ENCODE measurements around the gene PPM1L. TPM values are rescaled to one million over a fixed set of nuclear protein-coding genes. Genes with fewer than 3 reads are reported as not detected.

Gene PPM1L
- total RNA-seq, 6 experiments from 2014 or later: 1.3 to 1.7 (median 1.6) TPM

- Mint-ChIP-seq H3K9me3 (no peaks in the 10 kb centered on the region), H3K4me1 (ENCODE audit: low read depth) (peaks cover 21% of the 10 kb centered on the region), H3K36me3 (ENCODE audit: low read depth) (no peaks in the 10 kb centered on the region), H3K4me3 (no peak overlapping the region), H3K27me3 (ENCODE audit: insufficient read depth) (peaks cover 14% of the 10 kb centered on the region), H3K27ac (no peak overlapping the region)
- no peak for DNase-seq
- TF ChIP-seq CTCF (IDR thresholded peaks at IDR 0.05): no peak
Measured at GRCh38 chr3:160935413-160936095, 179.5 kb downstream of the PPM1L start.

GRCh38 chr3:160941885-160942494, 186.0 kb downstream of the PPM1L start:
- peak; percentile 68 for DNase-seq
- peaks cover 6% of the 10 kb centered on the region for H3K4me1 Mint-ChIP-seq (ENCODE audit: low read depth)
- H3K36me3 Mint-ChIP-seq (ENCODE audit: low read depth): no peaks in the 10 kb centered on the region
- peak; percentile 90 for TF ChIP-seq CTCF (IDR thresholded peaks at IDR 0.05)
- peak overlapping the region; percentile 43; the same call in 1 of the 2 replicates for H3K4me3 Mint-ChIP-seq
- no peaks in the 10 kb centered on the region for H3K9me3 Mint-ChIP-seq
- H3K27ac Mint-ChIP-seq: no peak overlapping the region
- H3K27me3 Mint-ChIP-seq (ENCODE audit: insufficient read depth): peaks cover 4% of the 10 kb centered on the region

- no peak for DNase-seq
- Mint-ChIP-seq H3K27me3 (ENCODE audit: insufficient read depth) (no peaks in the 10 kb centered on the region; the same call in none of the 2 replicates), H3K4me1 (ENCODE audit: low read depth) (peaks cover 6% of the 10 kb centered on the region), H3K36me3 (ENCODE audit: low read depth) (no peaks in the 10 kb centered on the region), H3K4me3 (no peak overlapping the region), H3K9me3 (no peaks in the 10 kb centered on the region), H3K27ac (no peak overlapping the region)
- TF ChIP-seq CTCF (IDR thresholded peaks at IDR 0.05): no peak
Measured at GRCh38 chr3:160943996-160944395, 188.0 kb downstream of the PPM1L start.

GRCh38 chr3:160945336-160945735, 189.3 kb downstream of the PPM1L start:
- Mint-ChIP-seq H3K9me3 (no peaks in the 10 kb centered on the region), H3K27me3 (ENCODE audit: insufficient read depth) (peaks cover 5% of the 10 kb centered on the region; the same call in 1 of the 2 replicates), H3K4me3 (no peak overlapping the region), H3K4me1 (ENCODE audit: low read depth) (peaks cover 6% of the 10 kb centered on the region), H3K36me3 (ENCODE audit: low read depth) (no peaks in the 10 kb centered on the region), H3K27ac (no peak overlapping the region)
- DNase-seq: no peak
- TF ChIP-seq CTCF (IDR thresholded peaks at IDR 0.05): no peak

GRCh38 chr3:160948273-160948672, 192.2 kb downstream of the PPM1L start:
- Mint-ChIP-seq H3K4me1 (ENCODE audit: low read depth) (no peaks in the 10 kb centered on the region), H3K27ac (no peak overlapping the region), H3K9me3 (no peaks in the 10 kb centered on the region), H3K27me3 (ENCODE audit: insufficient read depth) (peaks cover 5% of the 10 kb centered on the region; the same call in 1 of the 2 replicates), H3K4me3 (no peak overlapping the region), H3K36me3 (ENCODE audit: low read depth) (no peaks in the 10 kb centered on the region)
- DNase-seq: no peak
- TF ChIP-seq CTCF (IDR thresholded peaks at IDR 0.05): no peak
